H9 (cell line): ENCODE data around the gene LPCAT3. TPM values are rescaled to one million over a fixed set of nuclear protein-coding genes. Genes with fewer than 3 reads are reported as not detected.
"Not testable (repeated sequence)": the region's sequence is repeated elsewhere in the genome, so short reads cannot be mapped to it uniquely, and the experiment has no call there.

Experiments
- DNase-seq: peaks from one replicate; pipeline ENCODE4 v3.0.0-alpha.2; 2017
- H2AFZ ChIP-seq: one replicate; pipeline ENCODE4 v1.6.1; 2013; ENCODE audit warnings: mild to moderate bottlenecking, low read length, control low read depth, moderate library complexity
- H2AK5ac ChIP-seq: 2 replicates; pipeline ENCODE4 v1.6.1; 2013; ENCODE audit warnings: low read length, control low read depth, mixed read lengths; ENCODE audit not compliant: insufficient read length
- H2BK120ac ChIP-seq: one replicate; pipeline ENCODE4 v1.6.1; 2013; ENCODE audit warnings: low read depth, mild to moderate bottlenecking, low read length, control low read depth, inconsistent platforms; ENCODE audit not compliant: poor library complexity, severe bottlenecking
- H2BK12ac ChIP-seq: 2 replicates; pipeline ENCODE4 v1.6.1; 2013; ENCODE audit warnings: low read length, control low read depth, mixed read lengths, low read depth; ENCODE audit not compliant: insufficient read length
- H2BK15ac ChIP-seq: 2 replicates; pipeline ENCODE4 v1.6.1; 2013; ENCODE audit warnings: low read depth, low read length, control low read depth
- H2BK20ac ChIP-seq: one replicate; pipeline ENCODE4 v1.6.1; 2013; ENCODE audit warnings: low read depth, mild to moderate bottlenecking, low read length, control low read depth, inconsistent platforms; ENCODE audit not compliant: poor library complexity, severe bottlenecking
- H2BK5ac ChIP-seq: 2 replicates; pipeline ENCODE4 v1.6.1; 2013; ENCODE audit warnings: low read length, control low read depth, mixed read lengths; ENCODE audit not compliant: insufficient read length
- H3K14ac ChIP-seq: 2 replicates; pipeline ENCODE4 v1.6.1; 2013; ENCODE audit warnings: low read length, control low read depth; ENCODE audit not compliant: insufficient read depth
- H3K18ac ChIP-seq: 2 replicates; pipeline ENCODE4 v1.6.1; 2013; ENCODE audit warnings: low read depth, mild to moderate bottlenecking, mixed read lengths, low read length, control low read depth; ENCODE audit not compliant: insufficient read length
- H3K23ac ChIP-seq: 2 replicates; pipeline ENCODE4 v1.6.1; 2013; ENCODE audit warnings: low read length, control low read depth, mixed read lengths, low read depth; ENCODE audit not compliant: insufficient read length
- H3K23me2 ChIP-seq: 2 replicates; pipeline ENCODE4 v1.6.1; 2013; ENCODE audit warnings: low read depth, mild to moderate bottlenecking, mixed read lengths, low read length, control low read depth; ENCODE audit not compliant: insufficient read length, poor library complexity, severe bottlenecking
- H3K27ac ChIP-seq: 2 replicates; pipeline ENCODE4 v1.5.1; 2013; ENCODE audit warnings: low read length, control low read depth, mixed read lengths, low read depth; ENCODE audit not compliant: insufficient read length
- H3K27me3 ChIP-seq: 2 replicates; pipeline ENCODE4 v1.6.1; 2013; ENCODE audit warnings: low read length, control low read depth, inconsistent platforms; ENCODE audit not compliant: insufficient read depth
- H3K4ac ChIP-seq: 2 replicates; pipeline ENCODE4 v1.6.1; 2013; ENCODE audit warnings: low read depth, mild to moderate bottlenecking, control low read depth, inconsistent platforms, low read length, moderate library complexity
- H3K4me1 ChIP-seq: 2 replicates; pipeline ENCODE4 v1.6.1; 2013; ENCODE audit warnings: low read length, control low read depth, inconsistent platforms; ENCODE audit not compliant: insufficient read depth
- H3K4me2 ChIP-seq: 2 replicates; pipeline ENCODE4 v1.6.1; 2013; ENCODE audit warnings: low read length, control low read depth, mixed read lengths; ENCODE audit not compliant: insufficient read length, insufficient read depth
- H3K56ac ChIP-seq: 2 replicates; pipeline ENCODE4 v1.6.1; 2013; ENCODE audit warnings: low read depth, mild to moderate bottlenecking, mixed read lengths, low read length, control low read depth; ENCODE audit not compliant: insufficient read length
- H3K79me1 ChIP-seq: 2 replicates; pipeline ENCODE4 v1.6.1; 2013; ENCODE audit warnings: low read depth, mild to moderate bottlenecking, moderate library complexity, low read length, control low read depth, inconsistent platforms; ENCODE audit not compliant: insufficient read depth, poor library complexity, severe bottlenecking
- H3K79me2 ChIP-seq: 2 replicates; pipeline ENCODE4 v1.6.1; 2013; ENCODE audit warnings: low read length, control low read depth, inconsistent platforms; ENCODE audit not compliant: insufficient read depth
- H3K9ac ChIP-seq: 2 replicates; pipeline ENCODE4 v1.6.1; 2013; ENCODE audit warnings: low read length, control low read depth, mixed read lengths; ENCODE audit not compliant: insufficient read length; ENCODE audit errors: extremely low read depth
- H3K9me3 ChIP-seq: one replicate; pipeline ENCODE4 v1.6.1; 2013; ENCODE audit warnings: low read depth, low read length, inconsistent platforms; ENCODE audit not compliant: control insufficient read depth
- H3T11ph ChIP-seq: one replicate; pipeline ENCODE4 v1.6.1; 2013; ENCODE audit warnings: mild to moderate bottlenecking, low read length, control low read depth, inconsistent platforms
- H4K20me1 ChIP-seq: one replicate; pipeline ENCODE4 v1.6.1; 2013; ENCODE audit not compliant: control insufficient read depth, insufficient read length, insufficient read depth
- H4K5ac ChIP-seq: 2 replicates; pipeline ENCODE4 v1.6.1; 2013; ENCODE audit warnings: low read depth, mild to moderate bottlenecking, mixed read lengths, low read length, control low read depth; ENCODE audit not compliant: insufficient read length
- H4K8ac ChIP-seq: replicated peaks from 2 replicates; pipeline ENCODE4 v1.6.1; 2013; ENCODE audit warnings: low read length, control low read depth, mixed read lengths, low read depth; ENCODE audit not compliant: insufficient read length
- H4K91ac ChIP-seq: 2 replicates; pipeline ENCODE4 v1.6.1; 2013; ENCODE audit warnings: low read depth, mild to moderate bottlenecking, moderate library complexity, mixed read lengths, low read length, control low read depth; ENCODE audit not compliant: insufficient read length
- H3K27ac Mint-ChIP-seq, 3 experiments: 2 replicates in 2 of 3; 3 replicates in 1 of 3; pipeline ENCODE4 v1.8.0; 2020 to 2021; ENCODE audit warnings: mixed read lengths in 3 of 3, mild to moderate bottlenecking in 1 of 3, moderate library complexity in 1 of 3
- H3K27me3 Mint-ChIP-seq: 2 replicates; pipeline ENCODE4 v1.8.0; 2021; ENCODE audit warnings: low read depth, mild to moderate bottlenecking, moderate library complexity, mixed read lengths
- H3K36me3 Mint-ChIP-seq, 3 experiments: 2 replicates in 2 of 3; 3 replicates in 1 of 3; pipeline ENCODE4 v1.8.0; 2020 to 2021; ENCODE audit warnings: low read depth in 3 of 3, mixed read lengths in 3 of 3; ENCODE audit not compliant: insufficient read depth in 1 of 3
- H3K4me1 Mint-ChIP-seq, 2 experiments: 2 replicates each; pipeline ENCODE4 v1.8.0; 2020; ENCODE audit warnings: mixed read lengths in 2 of 2
- H3K4me3 Mint-ChIP-seq, 2 experiments: 2 replicates in 1 of 2; 3 replicates in 1 of 2; pipeline ENCODE4 v1.8.0; 2020 to 2021; ENCODE audit warnings: mild to moderate bottlenecking in 2 of 2, mixed read lengths in 2 of 2, moderate library complexity in 1 of 2
- H3K9me3 Mint-ChIP-seq, 2 experiments: 2 replicates in 1 of 2; 3 replicates in 1 of 2; pipeline ENCODE4 v1.8.0; 2020; ENCODE audit warnings: mild to moderate bottlenecking in 2 of 2, mixed read lengths in 2 of 2, moderate library complexity in 1 of 2
- CTCF ChIP-seq: fragments of 200-600 bp; sonication (generic); conservative IDR thresholded peaks from 3 replicates; pipeline ENCODE4 v1.8.0; 2021; ENCODE audit warnings: antibody characterized with exemption, mild to moderate bottlenecking
- WGBS: extraction: QIAGEN DNeasy Blood & Tissue Kit; methylation state at CpG from one replicate; pipeline ENCODE4 v1.1.7; 2013; ENCODE audit warnings: missing lambda C conversion rate, low lambda C conversion rate, mixed read lengths; ENCODE audit not compliant: insufficient read length; ENCODE audit errors: extremely low coverage; 5-methylcytosine and 5-hydroxymethylcytosine counted together
- total RNA-seq: library from RNA; stranded (reverse); gene quantifications from 2 replicates; pipeline ENCODE4 v1.2.1, GENCODE V29; 2021

LPCAT3 gene
- total RNA-seq, 1 experiment from 2014 or later = 47.7 TPM

- Histone ChIP-seq H3K4ac (no peak overlapping the region), H3K23ac (no peak overlapping the region), H2BK15ac (no peak overlapping the region), H4K8ac (no peak overlapping the region), H3K18ac (no peak overlapping the region), H3K4me1 (no peaks in the 10 kb centered on the region; the same call in 1 of the 2 replicates), H2AFZ (no peak overlapping the region), H2BK12ac (no peak overlapping the region), H3K56ac (no peak overlapping the region), H2AK5ac (no peak overlapping the region), H3K79me2 (no peaks in the 10 kb centered on the region), H3K9me3 (no peaks in the 10 kb centered on the region), H2BK120ac (no peak overlapping the region), H3K27ac (no peak overlapping the region), H4K5ac (no peak overlapping the region), H2BK20ac (no peak overlapping the region), H2BK5ac (no peak overlapping the region), H3K9ac (no peak overlapping the region), H3T11ph (no peak overlapping the region), H3K4me2 (no peak overlapping the region), H4K91ac (no peak overlapping the region), H3K23me2 (no peaks in the 10 kb centered on the region), H3K14ac (no peak overlapping the region), H3K27me3 (no peaks in the 10 kb centered on the region), H4K20me1 (no peaks in the 10 kb centered on the region), H3K79me1 (no peaks in the 10 kb centered on the region)
- peaks cover 4% of the 10 kb centered on the region for H3K27me3 Mint-ChIP-seq
- H3K9me3 Mint-ChIP-seq = no peaks in the 10 kb centered on the region; a peak in 1 of 5 replicates
- H3K4me1 Mint-ChIP-seq = peaks cover 14 to 16% of the 10 kb centered on the region in 2 experiments
- no peaks in the 10 kb centered on the region for H3K36me3 Mint-ChIP-seq
- H3K27ac Mint-ChIP-seq = no peak overlapping the region; a peak in 1 of 7 replicates
- no CpG with 5 or more reads among the region's 3 CpGs for WGBS
- DNase-seq = no peak
- TF ChIP-seq CTCF = no peak
- no peak overlapping the region for H3K4me3 Mint-ChIP-seq
Measured at GRCh38 chr12:7058163-7058845, 40.0 kb upstream of the LPCAT3 start.

- not testable (repeated sequence) for H2BK20ac ChIP-seq, DNase-seq, H3K4ac ChIP-seq, H3K27me3 Mint-ChIP-seq, H2AK5ac ChIP-seq, H3K23me2 ChIP-seq, H3K4me1 Mint-ChIP-seq, H4K5ac ChIP-seq, H3K9me3 Mint-ChIP-seq, H3K23ac ChIP-seq, H4K20me1 ChIP-seq, H3K4me2 ChIP-seq, H3T11ph ChIP-seq, H2BK120ac ChIP-seq, H3K79me2 ChIP-seq, H3K14ac ChIP-seq, H3K18ac ChIP-seq, H3K27me3 ChIP-seq, H3K56ac ChIP-seq, H3K36me3 Mint-ChIP-seq, H2BK15ac ChIP-seq, H3K4me1 ChIP-seq, H2BK12ac ChIP-seq, H3K9ac ChIP-seq, H3K9me3 ChIP-seq, H3K27ac ChIP-seq, H3K27ac Mint-ChIP-seq, H4K8ac ChIP-seq, H3K79me1 ChIP-seq, H4K91ac ChIP-seq, H2AFZ ChIP-seq, H2BK5ac ChIP-seq, H3K4me3 Mint-ChIP-seq
- no CpG with 5 or more reads among the region's 2 CpGs for WGBS
Measured at GRCh38 chr12:7055736-7056135, 37.5 kb upstream of the LPCAT3 start.
